H9 (cell line): ENCODE measurements around the gene PAX8. TPM values are rescaled to one million over a fixed set of nuclear protein-coding genes. Genes with fewer than 3 reads are reported as not detected.

ENCODE experiments used
- DNase-seq: peaks from one replicate; pipeline ENCODE4 v3.0.0-alpha.2; 2017
- H2AFZ ChIP-seq: one replicate; pipeline ENCODE4 v1.6.1; 2013; ENCODE audit warnings: mild to moderate bottlenecking, low read length, control low read depth, moderate library complexity
- H2AK5ac ChIP-seq: 2 replicates; pipeline ENCODE4 v1.6.1; 2013; ENCODE audit warnings: low read length, control low read depth, mixed read lengths; ENCODE audit not compliant: insufficient read length
- H2BK120ac ChIP-seq: one replicate; pipeline ENCODE4 v1.6.1; 2013; ENCODE audit warnings: low read depth, mild to moderate bottlenecking, low read length, control low read depth, inconsistent platforms; ENCODE audit not compliant: poor library complexity, severe bottlenecking
- H2BK12ac ChIP-seq: 2 replicates; pipeline ENCODE4 v1.6.1; 2013; ENCODE audit warnings: low read length, control low read depth, mixed read lengths, low read depth; ENCODE audit not compliant: insufficient read length
- H2BK15ac ChIP-seq: 2 replicates; pipeline ENCODE4 v1.6.1; 2013; ENCODE audit warnings: low read depth, low read length, control low read depth
- H2BK20ac ChIP-seq: one replicate; pipeline ENCODE4 v1.6.1; 2013; ENCODE audit warnings: low read depth, mild to moderate bottlenecking, low read length, control low read depth, inconsistent platforms; ENCODE audit not compliant: poor library complexity, severe bottlenecking
- H2BK5ac ChIP-seq: 2 replicates; pipeline ENCODE4 v1.6.1; 2013; ENCODE audit warnings: low read length, control low read depth, mixed read lengths; ENCODE audit not compliant: insufficient read length
- H3K14ac ChIP-seq: 2 replicates; pipeline ENCODE4 v1.6.1; 2013; ENCODE audit warnings: low read length, control low read depth; ENCODE audit not compliant: insufficient read depth
- H3K18ac ChIP-seq: 2 replicates; pipeline ENCODE4 v1.6.1; 2013; ENCODE audit warnings: low read depth, mild to moderate bottlenecking, mixed read lengths, low read length, control low read depth; ENCODE audit not compliant: insufficient read length
- H3K23ac ChIP-seq: 2 replicates; pipeline ENCODE4 v1.6.1; 2013; ENCODE audit warnings: low read length, control low read depth, mixed read lengths, low read depth; ENCODE audit not compliant: insufficient read length
- H3K23me2 ChIP-seq: 2 replicates; pipeline ENCODE4 v1.6.1; 2013; ENCODE audit warnings: low read depth, mild to moderate bottlenecking, mixed read lengths, low read length, control low read depth; ENCODE audit not compliant: insufficient read length, poor library complexity, severe bottlenecking
- H3K27ac ChIP-seq: 2 replicates; pipeline ENCODE4 v1.5.1; 2013; ENCODE audit warnings: low read length, control low read depth, mixed read lengths, low read depth; ENCODE audit not compliant: insufficient read length
- H3K27me3 ChIP-seq: 2 replicates; pipeline ENCODE4 v1.6.1; 2013; ENCODE audit warnings: low read length, control low read depth, inconsistent platforms; ENCODE audit not compliant: insufficient read depth
- H3K4ac ChIP-seq: 2 replicates; pipeline ENCODE4 v1.6.1; 2013; ENCODE audit warnings: low read depth, mild to moderate bottlenecking, control low read depth, inconsistent platforms, low read length, moderate library complexity
- H3K4me1 ChIP-seq: 2 replicates; pipeline ENCODE4 v1.6.1; 2013; ENCODE audit warnings: low read length, control low read depth, inconsistent platforms; ENCODE audit not compliant: insufficient read depth
- H3K4me2 ChIP-seq: 2 replicates; pipeline ENCODE4 v1.6.1; 2013; ENCODE audit warnings: low read length, control low read depth, mixed read lengths; ENCODE audit not compliant: insufficient read length, insufficient read depth
- H3K56ac ChIP-seq: 2 replicates; pipeline ENCODE4 v1.6.1; 2013; ENCODE audit warnings: low read depth, mild to moderate bottlenecking, mixed read lengths, low read length, control low read depth; ENCODE audit not compliant: insufficient read length
- H3K79me1 ChIP-seq: 2 replicates; pipeline ENCODE4 v1.6.1; 2013; ENCODE audit warnings: low read depth, mild to moderate bottlenecking, moderate library complexity, low read length, control low read depth, inconsistent platforms; ENCODE audit not compliant: insufficient read depth, poor library complexity, severe bottlenecking
- H3K79me2 ChIP-seq: 2 replicates; pipeline ENCODE4 v1.6.1; 2013; ENCODE audit warnings: low read length, control low read depth, inconsistent platforms; ENCODE audit not compliant: insufficient read depth
- H3K9ac ChIP-seq: 2 replicates; pipeline ENCODE4 v1.6.1; 2013; ENCODE audit warnings: low read length, control low read depth, mixed read lengths; ENCODE audit not compliant: insufficient read length; ENCODE audit errors: extremely low read depth
- H3K9me3 ChIP-seq: one replicate; pipeline ENCODE4 v1.6.1; 2013; ENCODE audit warnings: low read depth, low read length, inconsistent platforms; ENCODE audit not compliant: control insufficient read depth
- H3T11ph ChIP-seq: one replicate; pipeline ENCODE4 v1.6.1; 2013; ENCODE audit warnings: mild to moderate bottlenecking, low read length, control low read depth, inconsistent platforms
- H4K20me1 ChIP-seq: one replicate; pipeline ENCODE4 v1.6.1; 2013; ENCODE audit not compliant: control insufficient read depth, insufficient read length, insufficient read depth
- H4K5ac ChIP-seq: 2 replicates; pipeline ENCODE4 v1.6.1; 2013; ENCODE audit warnings: low read depth, mild to moderate bottlenecking, mixed read lengths, low read length, control low read depth; ENCODE audit not compliant: insufficient read length
- H4K8ac ChIP-seq: replicated peaks from 2 replicates; pipeline ENCODE4 v1.6.1; 2013; ENCODE audit warnings: low read length, control low read depth, mixed read lengths, low read depth; ENCODE audit not compliant: insufficient read length
- H4K91ac ChIP-seq: 2 replicates; pipeline ENCODE4 v1.6.1; 2013; ENCODE audit warnings: low read depth, mild to moderate bottlenecking, moderate library complexity, mixed read lengths, low read length, control low read depth; ENCODE audit not compliant: insufficient read length
- H3K27ac Mint-ChIP-seq, 3 experiments: 2 replicates in 2 of 3; 3 replicates in 1 of 3; pipeline ENCODE4 v1.8.0; 2020 to 2021; ENCODE audit warnings: mixed read lengths in 3 of 3, mild to moderate bottlenecking in 1 of 3, moderate library complexity in 1 of 3
- H3K27me3 Mint-ChIP-seq: 2 replicates; pipeline ENCODE4 v1.8.0; 2021; ENCODE audit warnings: low read depth, mild to moderate bottlenecking, moderate library complexity, mixed read lengths
- H3K36me3 Mint-ChIP-seq, 3 experiments: 2 replicates in 2 of 3; 3 replicates in 1 of 3; pipeline ENCODE4 v1.8.0; 2020 to 2021; ENCODE audit warnings: low read depth in 3 of 3, mixed read lengths in 3 of 3; ENCODE audit not compliant: insufficient read depth in 1 of 3
- H3K4me1 Mint-ChIP-seq, 2 experiments: 2 replicates each; pipeline ENCODE4 v1.8.0; 2020; ENCODE audit warnings: mixed read lengths in 2 of 2
- H3K4me3 Mint-ChIP-seq, 2 experiments: 2 replicates in 1 of 2; 3 replicates in 1 of 2; pipeline ENCODE4 v1.8.0; 2020 to 2021; ENCODE audit warnings: mild to moderate bottlenecking in 2 of 2, mixed read lengths in 2 of 2, moderate library complexity in 1 of 2
- H3K9me3 Mint-ChIP-seq, 2 experiments: 2 replicates in 1 of 2; 3 replicates in 1 of 2; pipeline ENCODE4 v1.8.0; 2020; ENCODE audit warnings: mild to moderate bottlenecking in 2 of 2, mixed read lengths in 2 of 2, moderate library complexity in 1 of 2
- WGBS: extraction: QIAGEN DNeasy Blood & Tissue Kit; methylation state at CpG from one replicate; pipeline ENCODE4 v1.1.7; 2013; ENCODE audit warnings: missing lambda C conversion rate, low lambda C conversion rate, mixed read lengths; ENCODE audit not compliant: insufficient read length; ENCODE audit errors: extremely low coverage; 5-methylcytosine and 5-hydroxymethylcytosine counted together
- total RNA-seq: library from RNA; stranded (reverse); gene quantifications from 2 replicates; pipeline ENCODE4 v1.2.1, GENCODE V29; 2021
- TF ChIP-seq, protein P1 (sequence below): fragments of 200-600 bp; sonication (generic); conservative IDR thresholded peaks from 3 replicates; pipeline ENCODE4 v1.8.0; 2021; ENCODE audit warnings: antibody characterized with exemption, mild to moderate bottlenecking

Gene PAX8
- total RNA-seq, 1 experiment from 2014 or later: not detected

DNA sequence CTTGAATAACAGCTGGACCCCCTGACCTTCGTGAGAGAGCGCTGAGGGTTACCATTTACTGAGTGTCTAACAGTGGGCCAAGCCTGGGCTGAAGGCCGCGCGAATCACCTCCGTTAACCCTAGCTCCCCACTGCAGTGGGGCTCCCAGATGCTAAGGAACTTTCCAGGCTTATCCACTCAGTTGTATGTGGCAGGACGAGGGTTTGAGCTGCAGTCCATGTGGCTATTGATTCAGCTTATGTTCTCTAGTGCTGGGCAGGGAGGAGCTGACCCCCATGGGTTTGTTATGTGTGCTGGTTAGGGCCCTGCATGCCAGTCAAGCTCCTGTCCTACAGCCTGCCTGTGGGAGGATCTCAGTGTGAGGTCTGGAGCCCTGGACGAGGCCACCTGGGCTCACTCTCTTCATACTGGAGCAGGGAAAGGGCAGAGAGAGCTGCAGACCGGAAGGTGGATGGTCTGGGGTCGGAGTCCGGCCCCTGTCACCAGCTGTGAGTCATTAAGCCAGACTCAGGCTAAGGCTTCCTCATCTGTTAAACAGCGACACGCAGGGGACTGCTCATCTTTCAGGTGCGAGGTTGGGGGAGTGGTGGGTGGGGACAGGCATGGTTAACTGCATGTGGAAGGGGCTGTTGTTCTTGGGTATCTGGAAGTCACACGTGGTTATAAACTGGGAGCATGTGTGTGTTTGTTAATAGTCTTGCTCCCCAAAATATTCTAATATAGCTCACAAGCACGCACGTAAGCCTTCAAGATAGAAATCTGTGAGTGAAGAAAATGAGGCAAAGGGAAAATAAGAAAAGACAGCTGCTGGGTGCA lies 98.4 kb downstream of the PAX8 start:
- Mint-ChIP-seq H3K9me3 (no peaks in the 10 kb centered on the region), H3K27me3 (peaks cover 6% of the 10 kb centered on the region), H3K27ac (no peak overlapping the region; a peak in 1 of 7 replicates), H3K4me1 (peaks cover 14 to 20% of the 10 kb centered on the region in 2 experiments), H3K4me3 (no peak overlapping the region), H3K36me3 (no peaks in the 10 kb centered on the region; a peak in 1 of 7 replicates)
- Histone ChIP-seq H2BK120ac (no peak overlapping the region), H4K8ac (no peak overlapping the region), H3T11ph (no peak overlapping the region), H3K4me1 (no peaks in the 10 kb centered on the region; the same call in 1 of the 2 replicates), H3K9ac (no peak overlapping the region), H3K18ac (no peak overlapping the region), H2AK5ac (no peak overlapping the region), H4K5ac (no peak overlapping the region), H3K4me2 (no peak overlapping the region), H2BK15ac (no peak overlapping the region), H2AFZ (no peak overlapping the region), H4K20me1 (no peaks in the 10 kb centered on the region), H3K27me3 (no peaks in the 10 kb centered on the region), H3K27ac (no peak overlapping the region), H2BK5ac (no peak overlapping the region), H3K14ac (no peak overlapping the region), H2BK12ac (no peak overlapping the region), H2BK20ac (no peak overlapping the region), H3K4ac (no peak overlapping the region), H3K79me2 (no peaks in the 10 kb centered on the region), H3K23ac (no peak overlapping the region), H3K56ac (no peak overlapping the region), H4K91ac (no peak overlapping the region), H3K9me3 (no peaks in the 10 kb centered on the region), H3K79me1 (no peaks in the 10 kb centered on the region), H3K23me2 (no peaks in the 10 kb centered on the region)
- TF ChIP-seq, protein P1, sequence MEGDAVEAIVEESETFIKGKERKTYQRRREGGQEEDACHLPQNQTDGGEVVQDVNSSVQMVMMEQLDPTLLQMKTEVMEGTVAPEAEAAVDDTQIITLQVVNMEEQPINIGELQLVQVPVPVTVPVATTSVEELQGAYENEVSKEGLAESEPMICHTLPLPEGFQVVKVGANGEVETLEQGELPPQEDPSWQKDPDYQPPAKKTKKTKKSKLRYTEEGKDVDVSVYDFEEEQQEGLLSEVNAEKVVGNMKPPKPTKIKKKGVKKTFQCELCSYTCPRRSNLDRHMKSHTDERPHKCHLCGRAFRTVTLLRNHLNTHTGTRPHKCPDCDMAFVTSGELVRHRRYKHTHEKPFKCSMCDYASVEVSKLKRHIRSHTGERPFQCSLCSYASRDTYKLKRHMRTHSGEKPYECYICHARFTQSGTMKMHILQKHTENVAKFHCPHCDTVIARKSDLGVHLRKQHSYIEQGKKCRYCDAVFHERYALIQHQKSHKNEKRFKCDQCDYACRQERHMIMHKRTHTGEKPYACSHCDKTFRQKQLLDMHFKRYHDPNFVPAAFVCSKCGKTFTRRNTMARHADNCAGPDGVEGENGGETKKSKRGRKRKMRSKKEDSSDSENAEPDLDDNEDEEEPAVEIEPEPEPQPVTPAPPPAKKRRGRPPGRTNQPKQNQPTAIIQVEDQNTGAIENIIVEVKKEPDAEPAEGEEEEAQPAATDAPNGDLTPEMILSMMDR: no peak
- WGBS: no CpG with 5 or more reads among the region's 17 CpGs
- no peak for DNase-seq
